ENCODE measurements around the gene ZSWIM6. TPM values are rescaled to one million over a fixed set of nuclear protein-coding genes. Genes with fewer than 3 reads are reported as not detected.
"Not testable (repeated sequence)": the region's sequence is repeated elsewhere in the genome, so short reads cannot be mapped to it uniquely, and the experiment has no call there.

Gene ZSWIM6
- total RNA-seq, 2 donors from 2014 or later = 22.5 to 27.1 TPM

DNA sequence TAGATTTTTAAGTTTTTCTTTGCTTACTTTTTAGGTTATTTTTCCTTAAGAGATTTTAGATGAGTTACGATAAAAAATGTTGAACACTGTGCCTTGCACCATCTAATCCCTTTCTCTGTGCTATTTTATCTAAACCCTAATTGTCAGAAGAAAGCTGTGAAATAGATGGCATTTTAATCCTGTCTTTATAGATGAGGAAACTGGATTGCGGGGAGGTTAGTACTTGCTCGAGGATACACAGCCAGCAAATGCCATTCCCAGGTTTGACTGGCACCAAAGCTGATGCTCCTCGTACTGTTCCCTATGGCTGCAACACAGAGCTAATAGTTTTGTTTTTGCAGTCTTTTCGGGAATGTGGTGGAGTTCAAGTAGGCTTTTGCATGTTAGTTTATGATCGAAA, 82.7 kb downstream of the ZSWIM6 start:
- DNase-seq (no peak), ATAC-seq (no peak)
- intact Hi-C loops (cut with DNase I, micrococcal nuclease) = no loop called here

- ATAC-seq (no peak), DNase-seq (no peak)
- intact Hi-C loops (cut with DNase I, micrococcal nuclease) = no loop called here
Measured at GRCh38 chr5:61416010-61416409, 84.0 kb downstream of the ZSWIM6 start.

DNA sequence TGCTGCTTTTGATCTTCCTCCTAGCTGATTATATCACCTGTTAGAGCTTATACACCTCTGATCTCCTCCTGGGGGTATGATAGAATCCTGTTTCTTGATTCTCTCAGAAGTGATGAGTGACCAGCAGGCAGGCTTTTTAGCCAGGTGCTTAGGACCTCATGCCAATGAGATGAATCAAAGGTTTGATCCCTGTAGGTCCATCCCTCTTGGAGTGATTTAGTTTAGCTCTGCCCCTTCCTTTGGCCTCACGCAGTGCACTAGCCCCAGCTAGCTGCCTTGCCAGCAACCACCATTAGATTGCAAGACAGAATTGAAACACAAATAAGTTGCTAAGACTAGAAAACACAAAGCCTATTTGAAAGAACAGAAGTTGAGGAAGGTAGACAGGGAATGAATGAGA, 84.4 kb downstream of the ZSWIM6 start:
- intact Hi-C loops (cut with DNase I, micrococcal nuclease) = no loop called here
- no peak for DNase-seq
- peak; percentile 13 for ATAC-seq

DNA sequence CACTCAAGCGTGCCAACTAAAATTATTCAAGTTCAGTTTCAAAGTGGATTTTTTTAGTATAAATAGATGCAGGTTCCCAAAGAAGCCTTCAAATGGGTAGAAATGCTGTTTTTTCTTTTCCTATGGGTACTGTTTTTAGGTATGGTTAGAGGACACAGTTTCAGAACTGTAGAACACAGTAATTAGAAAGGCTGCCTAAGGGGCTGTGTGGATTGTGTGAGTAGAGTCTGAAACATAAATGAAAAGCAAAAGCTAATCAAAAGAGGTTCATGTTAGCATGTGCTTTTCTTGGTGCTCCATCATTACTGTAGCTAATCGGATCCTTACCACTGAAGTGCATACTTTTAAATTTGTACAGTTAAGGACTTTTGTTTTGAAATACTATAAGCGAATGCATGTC, 85.3 kb downstream of the ZSWIM6 start:
- no peak for DNase-seq
- no peak for ATAC-seq
- intact Hi-C loops (cut with DNase I, micrococcal nuclease) = no loop called here

- ATAC-seq (no peak), DNase-seq (no peak)
- intact Hi-C loops (cut with DNase I, micrococcal nuclease) = no loop called here
Measured at GRCh38 chr5:61417851-61418250, 85.8 kb downstream of the ZSWIM6 start.

DNA sequence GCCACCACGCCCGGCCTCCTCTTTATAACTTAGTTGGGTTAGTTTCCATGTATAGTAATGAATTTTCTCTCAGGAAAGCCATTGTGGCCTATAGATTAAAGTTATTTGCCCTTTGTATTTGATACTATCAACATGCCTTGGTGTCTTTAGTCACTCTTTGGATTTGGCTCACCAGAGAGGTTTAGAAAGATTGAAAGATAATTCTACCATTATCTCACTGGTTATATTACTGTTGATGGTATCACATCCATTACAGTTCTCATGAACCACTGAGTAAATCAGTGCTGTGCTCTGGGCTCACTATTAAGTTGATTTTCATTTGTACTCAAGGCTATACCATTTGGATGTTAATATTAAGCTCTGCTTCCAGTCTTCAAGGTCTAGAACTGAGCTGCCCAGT, 87.0 kb downstream of the ZSWIM6 start:
- DNase-seq (no peak), ATAC-seq (no peak)
- intact Hi-C loops (cut with DNase I, micrococcal nuclease) = no loop called here

DNA sequence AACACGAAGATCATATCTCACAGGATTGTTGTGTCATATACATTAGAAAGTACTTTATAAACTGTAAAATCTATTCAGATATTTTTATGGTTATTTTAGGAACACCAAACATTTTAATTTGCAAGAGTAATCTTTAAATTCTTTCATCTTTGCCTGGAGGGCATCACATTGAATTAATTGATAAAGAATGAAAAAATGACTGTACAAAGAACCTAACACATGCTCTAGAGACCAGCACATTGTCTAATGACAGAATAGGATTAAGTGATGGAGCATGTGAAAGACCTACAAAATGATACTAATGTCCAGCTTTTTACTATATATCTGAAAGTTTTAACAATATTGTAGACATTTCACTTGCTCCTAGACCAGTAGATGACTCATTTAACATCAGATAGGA, 88.0 kb downstream of the ZSWIM6 start:
- DNase-seq (no peak), ATAC-seq (no peak)
- intact Hi-C loops (cut with DNase I, micrococcal nuclease) = no loop called here

DNA sequence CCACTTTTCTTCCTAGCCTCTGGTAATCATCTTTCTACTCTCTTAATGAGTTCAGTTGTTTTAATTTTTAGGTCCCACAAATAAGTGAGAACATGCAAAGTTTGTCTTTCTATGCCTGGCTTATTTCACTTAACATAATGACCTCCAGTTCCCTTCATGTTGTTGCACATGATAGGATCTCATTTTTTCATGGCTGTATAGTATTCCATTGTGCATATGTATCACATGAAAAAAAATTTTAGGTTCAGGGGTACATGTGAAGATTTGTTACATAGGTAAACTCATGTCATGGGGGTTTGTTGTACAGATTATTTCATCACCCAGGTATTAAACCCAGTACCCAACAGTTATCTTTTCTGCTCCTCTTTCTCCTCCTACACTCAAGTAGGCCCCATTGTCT, 89.2 kb downstream of the ZSWIM6 start:
- DNase-seq; intact Hi-C loops (cut with DNase I, micrococcal nuclease); ATAC-seq: not testable (repeated sequence)

- DNase-seq (no peak), ATAC-seq (no peak)
- intact Hi-C loops (cut with DNase I, micrococcal nuclease) = no loop called here
Measured at GRCh38 chr5:61423487-61424145, 91.6 kb downstream of the ZSWIM6 start.

- intact Hi-C loops (cut with DNase I, micrococcal nuclease) = no loop called here
- no peak for ATAC-seq
- DNase-seq = no peak
Measured at GRCh38 chr5:61425918-61426317, 93.9 kb downstream of the ZSWIM6 start.

GRCh38 chr5:61429906-61430305, 97.8 kb downstream of the ZSWIM6 start:
- no peak for DNase-seq
- ATAC-seq = peak; percentile 28
- intact Hi-C loops (cut with DNase I, micrococcal nuclease) = no loop called here

DNA sequence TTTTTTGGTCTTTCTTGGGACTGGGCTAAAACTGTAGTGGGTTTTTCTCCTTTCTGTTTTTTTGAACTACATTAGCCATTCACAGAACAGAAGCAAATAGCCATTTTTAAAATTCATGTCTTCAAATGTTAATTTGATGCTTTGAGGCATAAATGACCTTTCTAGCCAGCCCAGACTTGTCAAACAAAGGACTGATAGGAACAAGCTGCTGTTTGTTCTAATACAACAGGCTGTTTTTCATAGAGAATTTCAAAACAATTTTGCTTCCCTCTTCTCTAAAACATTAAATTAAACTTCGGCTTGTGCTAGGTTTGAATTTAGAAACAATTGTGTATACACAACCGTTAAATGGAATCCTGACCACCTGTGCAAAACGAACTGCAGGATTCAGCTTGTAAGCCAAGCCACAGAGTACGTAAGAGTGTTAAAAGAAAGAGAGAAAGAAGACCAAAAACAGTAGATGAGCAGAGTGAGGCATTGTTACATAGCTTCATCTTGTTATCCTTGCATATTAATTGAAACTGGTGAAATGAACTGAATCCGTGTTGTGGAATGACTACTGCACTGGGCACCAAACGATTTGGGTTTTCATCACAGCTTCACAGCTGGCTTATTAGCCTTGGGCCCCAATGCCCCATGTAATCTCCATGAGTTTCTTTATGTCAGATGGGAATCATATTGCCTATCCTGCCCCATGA, 100.0 kb downstream of the ZSWIM6 start:
- ATAC-seq (peak; percentile 6), DNase-seq (no peak)
- intact Hi-C loops (cut with DNase I, micrococcal nuclease) = no loop called here

DNA sequence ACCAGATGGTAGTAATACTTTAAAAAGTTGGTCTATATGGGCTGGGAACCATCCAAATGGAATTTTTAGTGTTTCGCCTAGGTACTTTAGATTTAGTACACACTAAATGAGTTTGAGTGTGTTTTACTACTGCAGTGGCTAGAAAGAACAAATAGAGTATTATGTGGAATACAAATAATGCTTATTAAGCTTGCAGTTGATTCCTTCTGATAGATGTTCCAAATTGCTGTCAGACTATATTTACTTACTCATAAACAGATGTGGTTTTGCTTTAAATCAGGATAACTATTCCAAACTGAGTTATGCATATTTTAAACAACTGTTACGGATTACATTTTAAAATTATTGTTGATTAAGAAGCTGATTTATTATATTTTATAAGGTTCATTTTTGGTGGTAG, 103.3 kb downstream of the ZSWIM6 start:
- intact Hi-C loops (cut with DNase I, micrococcal nuclease) = no loop called here
- ATAC-seq (no peak), DNase-seq (no peak)

GRCh38 chr5:61438298-61438970, 106.4 kb downstream of the ZSWIM6 start:
- no peak for ATAC-seq
- DNase-seq = no peak
- intact Hi-C loops (cut with DNase I, micrococcal nuclease) = no loop called here

DNA sequence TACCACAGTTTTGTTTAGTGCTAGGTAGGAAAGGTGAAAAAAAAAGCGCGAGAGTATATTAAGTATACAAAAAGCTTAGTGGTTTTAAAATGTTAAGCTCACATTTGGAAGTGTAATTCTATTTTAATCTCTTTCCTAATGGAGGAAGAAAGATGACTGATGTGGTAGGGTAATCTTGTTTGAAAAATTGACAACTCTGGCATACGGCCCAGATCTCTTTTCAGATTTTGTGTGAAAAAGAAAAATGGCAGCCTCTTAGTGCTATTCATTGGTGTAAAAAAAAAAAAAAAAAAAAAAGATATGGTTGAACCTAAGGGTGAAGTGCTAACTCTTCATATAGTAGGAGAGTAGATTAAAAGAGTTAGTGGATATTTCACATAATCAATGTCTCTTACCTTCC, 108.0 kb downstream of the ZSWIM6 start:
- intact Hi-C loops (cut with DNase I, micrococcal nuclease) = no loop called here
- ATAC-seq = no peak
- no peak for DNase-seq

DNA sequence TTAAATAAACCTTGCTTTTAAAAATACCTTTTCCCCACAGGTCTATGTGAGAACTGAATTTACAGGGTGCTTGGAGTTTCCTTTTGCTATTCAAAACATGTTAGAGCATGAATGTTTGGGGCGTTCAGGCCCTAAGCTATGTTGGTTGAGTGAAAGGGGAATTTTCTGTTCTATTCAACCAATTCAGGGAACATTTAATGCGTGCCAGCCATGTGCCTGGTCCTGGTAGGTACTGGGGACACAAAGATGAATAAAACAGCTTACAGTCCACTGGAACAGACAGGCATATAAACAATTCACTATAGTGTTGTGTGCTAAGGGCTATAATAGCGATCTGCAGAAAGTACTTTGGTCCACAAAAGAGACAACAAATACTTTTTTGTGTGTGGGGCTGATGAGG, 108.5 kb downstream of the ZSWIM6 start:
- ATAC-seq (no peak), DNase-seq (no peak)
- intact Hi-C loops (cut with DNase I, micrococcal nuclease) = no loop called here

DNA sequence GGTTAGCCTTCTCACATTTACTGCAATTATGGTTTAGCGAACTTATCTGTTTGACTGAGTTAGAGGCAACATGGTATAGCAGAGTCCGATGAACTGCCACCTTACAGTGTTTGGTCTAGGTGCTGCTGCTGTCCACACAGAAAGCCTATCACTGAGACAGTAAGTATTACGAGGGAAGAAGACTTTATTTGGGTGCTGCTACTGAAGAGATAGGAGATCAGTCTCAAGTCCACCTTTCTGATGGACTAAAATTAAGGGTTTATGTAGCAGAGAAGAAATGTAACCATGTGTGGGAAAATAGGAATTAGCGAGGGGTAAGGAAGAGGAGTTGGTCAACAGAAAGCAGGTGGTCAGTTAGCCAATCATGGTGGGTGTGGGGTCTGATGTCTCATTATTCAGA, 109.7 kb downstream of the ZSWIM6 start:
- no peak for ATAC-seq
- intact Hi-C loops (cut with DNase I, micrococcal nuclease) = no loop called here
- no peak for DNase-seq

DNA sequence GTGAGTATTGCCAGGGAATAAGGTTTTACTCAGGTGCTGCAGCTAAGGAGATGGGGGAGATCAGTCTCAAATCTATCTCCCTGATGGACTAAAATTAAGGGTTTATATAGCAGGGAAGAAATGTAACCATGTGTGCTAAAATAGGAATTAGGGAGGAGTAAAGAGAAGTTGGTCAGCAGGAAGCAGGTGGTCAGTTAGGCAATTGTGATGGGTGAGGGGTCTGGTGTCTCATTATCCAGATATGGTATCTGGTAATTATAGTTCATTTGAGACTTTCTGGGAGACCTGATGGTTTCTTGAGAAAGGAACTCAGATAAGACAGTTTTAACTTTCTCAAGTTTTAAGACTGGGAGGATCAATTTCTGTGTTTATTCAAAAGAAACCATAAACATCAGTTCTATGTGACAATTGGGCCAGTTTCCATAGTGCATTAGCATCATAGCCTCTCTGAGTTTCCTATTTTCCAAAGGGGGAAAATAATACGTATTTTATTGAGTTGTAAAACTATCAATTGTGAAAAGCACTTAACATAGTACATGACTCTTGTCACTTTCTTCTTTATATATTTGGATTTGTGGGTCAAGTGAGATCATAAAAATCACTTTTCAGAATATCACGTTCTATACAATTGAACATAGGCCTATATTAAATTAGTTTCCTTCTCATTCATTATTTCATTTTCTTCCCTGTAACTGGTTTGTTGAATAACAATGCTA, 115.9 kb downstream of the ZSWIM6 start:
- DNase-seq (no peak), ATAC-seq (no peak)
- intact Hi-C loops (cut with DNase I, micrococcal nuclease) = no loop called here

GRCh38 chr5:61449804-61450492, 117.9 kb downstream of the ZSWIM6 start:
- intact Hi-C loops (cut with DNase I, micrococcal nuclease) = no loop called here
- peak; percentile 88 for ATAC-seq
- DNase-seq = no peak
